Activated CD4-positive, alpha-beta memory T cell treated with anti-CD3 and anti-CD28 coated beads, Interleukin-2, amount 10 ng/mL, durations not matched to agents 7 days and 5 days (primary cell): ENCODE measurements around the gene TWNK. TPM values are rescaled to one million over a fixed set of nuclear protein-coding genes. Genes with fewer than 3 reads are reported as not detected.
A peak's percentile ranks its signal among the peaks of the same experiment; 100 is the strongest.

Source experiments
- CTCF ChIA-PET: fragments of 350-600 bp; sonication (Branson Sonifier 250); formaldehyde crosslinking; loops from one replicate; lab custom pipeline; 2021; ENCODE audit warnings: antibody characterized with exemption, inconsistent platforms; lab: Charles Lee
- POLR2A ChIA-PET: fragments of 350-600 bp; sonication (Branson Sonifier 250); formaldehyde crosslinking; loops from one replicate; lab custom pipeline; 2021; ENCODE audit warnings: antibody characterized with exemption; lab: Charles Lee
- DNase-seq: peaks from one replicate; pipeline ENCODE4 v3.0.0-alpha.2; 2020
- H3K27ac Mint-ChIP-seq: one replicate; pipeline ENCODE4 v1.8.0; 2021; ENCODE audit warnings: mild to moderate bottlenecking, mixed read lengths
- H3K27me3 Mint-ChIP-seq: one replicate; pipeline ENCODE4 v1.8.0; 2021; ENCODE audit warnings: mixed read lengths
- H3K36me3 Mint-ChIP-seq: one replicate; pipeline ENCODE4 v1.8.0; 2021; ENCODE audit warnings: low read depth, mixed read lengths
- H3K4me1 Mint-ChIP-seq: one replicate; pipeline ENCODE4 v1.8.0; 2021; ENCODE audit warnings: mixed read lengths
- H3K4me3 Mint-ChIP-seq: one replicate; pipeline ENCODE4 v1.8.0; 2021; ENCODE audit warnings: mild to moderate bottlenecking, mixed read lengths
- H3K9me3 Mint-ChIP-seq: one replicate; pipeline ENCODE4 v1.8.0; 2021; ENCODE audit warnings: mixed read lengths
- total RNA-seq, 2 experiments: library from RNA; stranded (reverse); gene quantifications; one replicate each; pipeline ENCODE4 v1.2.3, GENCODE V29; 2021

TWNK gene
- total RNA-seq, result 1 to 10 TPM; 6.4 to 7.1 TPM

GRCh38 chr10:100986952-100987684 is at the start of gene TWNK, which contains the start of gene MRPL43:
TWNK (plus strand) TSS chr10:100987543; CDS start chr10:100988211, 668 bp downstream.
MRPL43 (minus strand) TSS chr10:100987497; CDS start chr10:100987443, 54 bp downstream.
- POLR2A ChIA-PET, result interaction anchor here (0.7 to 3.3 kb wide), 2 partner anchors 10 to 11 kb away, joined by 3 to 27 read pairs; no protein-coding TSS in a partner anchor
- Mint-ChIP-seq H3K36me3 (peaks cover 19% of the 10 kb centered on the region), H3K27me3 (no peaks in the 10 kb centered on the region), H3K27ac (peak within 1 kb of the TSS; percentile 81), H3K4me1 (peaks cover 33% of the 10 kb centered on the region), H3K4me3 (peak within 1 kb of the TSS; percentile 85), H3K9me3 (no peaks in the 10 kb centered on the region)
- peak; percentile 87 for DNase-seq
- CTCF ChIA-PET, result interaction anchor here (0.8 to 3.0 kb wide), 4 partner anchors 10 to 118 kb away, joined by 3 to 28 read pairs (median 8); no protein-coding TSS in a partner anchor

GRCh38 chr10:100939763-100940344 is 47.5 kb upstream of the TWNK start:
- H3K9me3 Mint-ChIP-seq, result no peaks in the 10 kb centered on the region
- DNase-seq, result no peak
- H3K4me3 Mint-ChIP-seq, result no peak overlapping the region
- POLR2A ChIA-PET, result no interaction called here
- H3K4me1 Mint-ChIP-seq, result peaks cover 13% of the 10 kb centered on the region
- H3K27me3 Mint-ChIP-seq, result no peaks in the 10 kb centered on the region
- H3K27ac Mint-ChIP-seq, result peak overlapping the region; percentile 7
- CTCF ChIA-PET, result no interaction called here
- peaks cover 40% of the 10 kb centered on the region for H3K36me3 Mint-ChIP-seq

- no peaks in the 10 kb centered on the region for H3K27me3 Mint-ChIP-seq
- H3K4me3 Mint-ChIP-seq, result no peak overlapping the region
- peaks cover 13% of the 10 kb centered on the region for H3K4me1 Mint-ChIP-seq
- ChIA-PET POLR2A (no interaction called here), CTCF (no interaction called here)
- DNase-seq, result no peak
- H3K9me3 Mint-ChIP-seq, result no peaks in the 10 kb centered on the region
- no peak overlapping the region for H3K27ac Mint-ChIP-seq
- H3K36me3 Mint-ChIP-seq, result peaks cover 51% of the 10 kb centered on the region
Measured at GRCh38 chr10:100942229-100942628, 45.1 kb upstream of the TWNK start.

- Mint-ChIP-seq H3K27ac (no peak overlapping the region), H3K36me3 (peaks cover 51% of the 10 kb centered on the region), H3K9me3 (no peaks in the 10 kb centered on the region), H3K4me3 (no peak overlapping the region), H3K4me1 (peaks cover 13% of the 10 kb centered on the region), H3K27me3 (no peaks in the 10 kb centered on the region)
- POLR2A ChIA-PET, result interaction anchor here (0.5 to 1.3 kb wide), 3 partner anchors 17 to 31 kb away, joined by 3 read pairs; partner anchors contain the start of gene SLF2
- CTCF ChIA-PET, result interaction anchor here (0.9 to 1.0 kb wide), 2 partner anchors 12 to 15 kb away, joined by 3 read pairs; no protein-coding TSS in a partner anchor
- no peak for DNase-seq
Measured at GRCh38 chr10:100943508-100943907, 43.8 kb upstream of the TWNK start.

GRCh38 chr10:100945754-100946153 is 41.6 kb upstream of the TWNK start:
- ChIA-PET CTCF (interaction anchor here (1.1 kb wide), 1 partner anchor 69 kb away, joined by 4 read pairs; no protein-coding TSS in a partner anchor), POLR2A (no interaction called here)
- Mint-ChIP-seq H3K4me3 (no peak overlapping the region), H3K4me1 (peaks cover 15% of the 10 kb centered on the region), H3K27ac (no peak overlapping the region), H3K27me3 (no peaks in the 10 kb centered on the region), H3K36me3 (peaks cover 52% of the 10 kb centered on the region), H3K9me3 (no peaks in the 10 kb centered on the region)
- DNase-seq, result no peak

- CTCF ChIA-PET, result interaction anchor here (0.6 to 1.2 kb wide), 3 partner anchors 15 to 66 kb away, joined by 3 read pairs; partner anchors contain the start of gene SEMA4G
Measured at GRCh38 chr10:100948916-100949315, 38.4 kb upstream of the TWNK start.

GRCh38 chr10:100960251-100960650 is 27.1 kb upstream of the TWNK start:
- POLR2A ChIA-PET, result no interaction called here
- DNase-seq, result no peak
- no peak overlapping the region for H3K4me3 Mint-ChIP-seq
- CTCF ChIA-PET, result no interaction called here
- H3K9me3 Mint-ChIP-seq, result no peaks in the 10 kb centered on the region
- no peak overlapping the region for H3K27ac Mint-ChIP-seq
- H3K4me1 Mint-ChIP-seq, result peaks cover 7% of the 10 kb centered on the region
- H3K36me3 Mint-ChIP-seq, result peaks cover 46% of the 10 kb centered on the region
- H3K27me3 Mint-ChIP-seq, result no peaks in the 10 kb centered on the region

More at GRCh38 chr10:100948916-100949315, 38.4 kb upstream of the TWNK start:
- POLR2A ChIA-PET, result interaction anchor here (1.7 kb wide), 2 partner anchors 10 to 14 kb away, joined by 3 to 4 read pairs; no protein-coding TSS in a partner anchor
- Mint-ChIP-seq H3K36me3 (peaks cover 49% of the 10 kb centered on the region), H3K9me3 (no peaks in the 10 kb centered on the region), H3K27ac (no peak overlapping the region), H3K27me3 (no peaks in the 10 kb centered on the region), H3K4me1 (peaks cover 7% of the 10 kb centered on the region), H3K4me3 (no peak overlapping the region)
- no peak for DNase-seq

DNA sequence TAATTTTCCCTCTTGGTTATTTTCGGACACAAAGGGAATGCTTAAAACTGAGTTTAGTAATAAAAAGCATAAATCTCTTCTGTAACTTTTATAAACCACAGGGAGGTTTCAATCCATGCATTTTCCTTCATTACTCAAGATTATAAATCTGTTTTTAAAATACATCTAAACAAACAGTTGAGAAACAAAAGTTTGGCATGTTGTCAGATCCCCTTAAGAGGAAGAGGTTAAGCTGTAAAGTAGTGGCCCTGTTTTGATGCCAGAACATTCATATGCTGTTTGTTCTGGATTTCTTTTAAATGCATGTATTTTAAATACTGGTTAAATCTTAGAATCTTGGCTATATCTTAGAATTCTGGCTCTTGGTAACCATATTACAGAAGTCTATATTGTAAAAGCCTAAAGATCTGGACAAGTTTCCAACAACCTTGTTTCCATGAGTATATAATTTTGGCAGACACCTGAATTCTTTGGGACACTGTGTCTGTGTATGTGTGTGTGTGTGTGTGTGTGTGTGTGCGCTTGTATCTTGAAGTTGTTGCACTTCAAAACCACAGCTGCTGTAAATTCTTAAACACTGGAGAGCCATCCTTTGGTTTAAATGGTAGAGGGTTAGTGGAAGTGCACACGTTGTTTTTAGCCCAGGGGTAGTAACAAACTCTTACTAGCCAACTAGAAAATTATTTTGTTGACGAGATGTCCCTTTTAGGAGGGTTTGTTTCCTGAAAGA is 24.8 kb upstream of the TWNK start:
- no peak overlapping the region for H3K27ac Mint-ChIP-seq
- no peaks in the 10 kb centered on the region for H3K27me3 Mint-ChIP-seq
- peaks cover 33% of the 10 kb centered on the region for H3K36me3 Mint-ChIP-seq
- DNase-seq, result no peak
- H3K4me1 Mint-ChIP-seq, result no peaks in the 10 kb centered on the region
- no peak overlapping the region for H3K4me3 Mint-ChIP-seq
- no peaks in the 10 kb centered on the region for H3K9me3 Mint-ChIP-seq
- CTCF ChIA-PET, result interaction anchor here (1.0 kb wide), 1 partner anchor 88 kb away, joined by 3 read pairs; no protein-coding TSS in a partner anchor
- POLR2A ChIA-PET, result no interaction called here

GRCh38 chr10:100963826-100964225 is 23.5 kb upstream of the TWNK start:
- Mint-ChIP-seq H3K4me1 (peaks cover 3% of the 10 kb centered on the region), H3K27ac (no peak overlapping the region), H3K9me3 (no peaks in the 10 kb centered on the region), H3K4me3 (no peak overlapping the region), H3K27me3 (no peaks in the 10 kb centered on the region), H3K36me3 (peaks cover 28% of the 10 kb centered on the region)
- ChIA-PET CTCF (no interaction called here), POLR2A (no interaction called here)
- DNase-seq, result no peak

GRCh38 chr10:100965820-100966219 is 21.5 kb upstream of the TWNK start:
- ChIA-PET CTCF (interaction anchor here (1.2 kb wide), 1 partner anchor 32 kb away, joined by 6 read pairs; no protein-coding TSS in a partner anchor), POLR2A (no interaction called here)
- Mint-ChIP-seq H3K27ac (no peak overlapping the region), H3K36me3 (peaks cover 13% of the 10 kb centered on the region), H3K4me3 (no peak overlapping the region), H3K9me3 (no peaks in the 10 kb centered on the region), H3K27me3 (no peaks in the 10 kb centered on the region), H3K4me1 (peaks cover 11% of the 10 kb centered on the region)
- DNase-seq, result no peak

DNA sequence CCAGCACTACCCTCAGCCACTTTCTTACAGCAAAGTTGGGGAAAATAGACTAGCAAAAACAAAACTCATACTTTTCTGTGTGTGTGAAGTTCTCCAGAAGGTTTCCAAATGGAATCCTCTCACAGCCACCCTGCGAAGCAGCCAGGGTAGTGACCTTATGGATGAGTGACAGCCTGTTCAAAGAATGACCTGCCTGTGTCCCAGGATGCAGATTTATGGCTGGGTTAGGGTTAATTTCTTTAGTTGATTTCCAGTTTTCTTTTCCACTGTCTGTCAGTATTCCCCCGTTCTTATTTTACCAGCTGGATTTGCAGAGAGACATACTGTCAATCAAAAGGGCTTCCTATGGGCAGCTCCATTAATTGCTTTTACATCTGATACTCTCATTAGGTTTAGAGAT is 20.5 kb upstream of the TWNK start:
- Mint-ChIP-seq H3K36me3 (peaks cover 7% of the 10 kb centered on the region), H3K27ac (no peak overlapping the region), H3K4me3 (no peak overlapping the region), H3K27me3 (no peaks in the 10 kb centered on the region), H3K9me3 (no peaks in the 10 kb centered on the region), H3K4me1 (peaks cover 11% of the 10 kb centered on the region)
- POLR2A ChIA-PET, result no interaction called here
- no peak for DNase-seq
- CTCF ChIA-PET, result interaction anchor here (1.0 to 1.4 kb wide), 3 partner anchors 9 to 21 kb away, joined by 3 to 4 read pairs (median 3); no protein-coding TSS in a partner anchor

DNA sequence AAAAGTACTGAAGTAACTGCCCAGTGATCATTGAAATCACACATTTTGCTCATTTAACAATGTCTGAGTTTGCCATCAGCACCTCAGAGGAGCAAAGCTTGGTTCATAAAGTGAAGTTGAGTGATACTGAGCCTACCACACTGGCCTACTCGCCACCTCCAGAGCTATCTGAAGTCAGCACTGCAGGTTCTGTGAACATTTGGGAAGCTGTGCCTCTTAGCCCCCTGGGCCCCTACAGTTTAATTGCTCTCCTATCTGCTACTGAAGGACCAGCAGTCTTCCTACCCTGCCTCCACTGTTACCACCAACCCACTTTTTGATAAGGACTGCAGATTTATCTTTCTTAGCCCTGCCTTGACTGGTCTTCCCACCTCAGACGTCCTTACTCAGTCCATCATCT is 20.0 kb upstream of the TWNK start:
- Mint-ChIP-seq H3K27me3 (no peaks in the 10 kb centered on the region), H3K4me1 (peaks cover 11% of the 10 kb centered on the region), H3K27ac (no peak overlapping the region), H3K4me3 (no peak overlapping the region), H3K9me3 (no peaks in the 10 kb centered on the region), H3K36me3 (peaks cover 7% of the 10 kb centered on the region)
- no peak for DNase-seq
- CTCF ChIA-PET, result interaction anchor here (1.0 to 1.4 kb wide), 4 partner anchors 10 to 31 kb away, joined by 3 to 4 read pairs (median 3); no protein-coding TSS in a partner anchor
- POLR2A ChIA-PET, result no interaction called here
